Measurements from ENCODE around the gene CPEB1.
"Not testable (repeated sequence)": the region's sequence is repeated elsewhere in the genome, so short reads cannot be mapped to it uniquely, and the experiment has no call there.

The CPEB1 gene

DNA sequence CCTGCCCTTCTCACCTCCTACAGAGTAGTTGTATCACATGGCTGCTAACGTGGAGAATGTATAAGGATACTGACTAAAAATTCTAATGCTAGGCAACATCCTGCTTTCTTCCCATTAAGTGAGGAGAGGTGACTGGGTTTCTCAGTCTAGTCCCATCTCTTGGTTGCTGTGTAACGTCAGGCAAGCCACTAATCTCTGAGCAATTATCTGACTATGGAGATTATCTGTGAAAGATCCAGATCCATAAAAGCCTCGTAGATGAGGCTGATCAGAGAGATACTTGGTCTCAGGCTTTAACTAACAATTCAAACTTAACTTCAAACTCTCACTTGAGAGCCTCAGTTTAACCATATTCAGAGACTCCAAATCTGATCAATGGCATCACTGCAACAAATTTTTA is 102.2 kb downstream of the CPEB1 start:
- no peak for DNase-seq (ENCODE audit: low read depth)

DNA sequence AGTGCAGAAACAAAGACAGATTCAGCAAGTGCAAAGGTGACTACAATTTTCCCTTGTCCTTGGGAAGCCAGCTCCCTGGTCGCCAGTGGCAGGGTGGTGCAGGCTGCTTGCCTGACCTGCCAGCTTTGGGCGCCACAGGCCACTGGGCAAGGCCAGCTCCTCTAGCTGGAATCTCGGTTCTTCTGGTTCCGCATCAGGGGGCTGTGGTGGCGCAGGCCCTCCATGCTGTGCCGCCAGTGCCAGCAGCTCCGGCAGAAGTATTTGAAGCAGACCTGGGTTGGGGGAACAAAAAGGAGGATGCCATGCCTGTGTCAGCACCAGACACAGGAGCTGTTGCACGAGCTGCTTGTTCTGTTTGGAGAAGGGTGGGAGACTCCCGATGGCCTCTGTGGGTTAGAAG is 102.7 kb downstream of the CPEB1 start:
- no peak for DNase-seq (ENCODE audit: low read depth)

DNA sequence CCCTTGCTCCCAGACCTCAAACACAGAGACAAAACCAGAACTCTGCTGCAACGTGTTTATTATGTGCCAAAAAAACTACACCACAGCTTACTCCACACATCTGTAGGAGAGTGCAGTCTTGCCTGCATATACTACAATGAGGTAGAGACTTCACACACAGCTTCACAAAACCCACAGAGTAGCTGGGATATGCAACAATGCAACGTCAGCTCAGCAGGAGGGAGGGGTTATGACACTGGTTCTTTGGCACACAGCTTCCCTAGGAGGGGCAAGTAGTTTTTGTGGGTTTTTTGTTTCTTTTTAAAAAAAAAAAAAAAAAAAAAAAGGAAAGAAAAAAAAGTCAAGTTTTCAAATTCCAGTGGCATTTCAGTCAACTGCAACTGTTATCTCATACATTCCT is 104.0 kb downstream of the CPEB1 start:
- no peak for DNase-seq (ENCODE audit: low read depth)

DNA sequence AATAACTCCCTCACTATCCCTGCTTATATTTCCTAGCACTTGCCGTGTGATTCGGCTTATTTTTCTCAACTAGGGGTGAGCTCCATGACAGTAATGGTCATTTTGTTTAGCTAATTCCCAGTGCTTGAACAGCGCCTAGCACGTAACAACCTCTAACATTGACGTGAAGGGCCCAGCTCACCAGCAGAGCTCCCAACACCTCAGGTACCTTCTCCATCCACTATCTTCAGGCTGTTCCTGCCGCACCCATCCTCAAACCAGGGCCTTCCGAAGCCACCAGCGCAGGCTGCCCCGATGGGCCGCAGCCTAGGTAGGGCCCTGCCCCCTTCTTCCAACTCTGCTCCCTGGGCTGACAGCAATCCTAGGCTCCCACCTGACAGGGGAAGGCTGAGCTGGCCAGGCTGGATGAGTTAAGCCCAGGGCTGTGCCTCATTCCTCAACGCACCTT is 106.2 kb downstream of the CPEB1 start:
- DNase-seq (ENCODE audit: low read depth): no peak

DNA sequence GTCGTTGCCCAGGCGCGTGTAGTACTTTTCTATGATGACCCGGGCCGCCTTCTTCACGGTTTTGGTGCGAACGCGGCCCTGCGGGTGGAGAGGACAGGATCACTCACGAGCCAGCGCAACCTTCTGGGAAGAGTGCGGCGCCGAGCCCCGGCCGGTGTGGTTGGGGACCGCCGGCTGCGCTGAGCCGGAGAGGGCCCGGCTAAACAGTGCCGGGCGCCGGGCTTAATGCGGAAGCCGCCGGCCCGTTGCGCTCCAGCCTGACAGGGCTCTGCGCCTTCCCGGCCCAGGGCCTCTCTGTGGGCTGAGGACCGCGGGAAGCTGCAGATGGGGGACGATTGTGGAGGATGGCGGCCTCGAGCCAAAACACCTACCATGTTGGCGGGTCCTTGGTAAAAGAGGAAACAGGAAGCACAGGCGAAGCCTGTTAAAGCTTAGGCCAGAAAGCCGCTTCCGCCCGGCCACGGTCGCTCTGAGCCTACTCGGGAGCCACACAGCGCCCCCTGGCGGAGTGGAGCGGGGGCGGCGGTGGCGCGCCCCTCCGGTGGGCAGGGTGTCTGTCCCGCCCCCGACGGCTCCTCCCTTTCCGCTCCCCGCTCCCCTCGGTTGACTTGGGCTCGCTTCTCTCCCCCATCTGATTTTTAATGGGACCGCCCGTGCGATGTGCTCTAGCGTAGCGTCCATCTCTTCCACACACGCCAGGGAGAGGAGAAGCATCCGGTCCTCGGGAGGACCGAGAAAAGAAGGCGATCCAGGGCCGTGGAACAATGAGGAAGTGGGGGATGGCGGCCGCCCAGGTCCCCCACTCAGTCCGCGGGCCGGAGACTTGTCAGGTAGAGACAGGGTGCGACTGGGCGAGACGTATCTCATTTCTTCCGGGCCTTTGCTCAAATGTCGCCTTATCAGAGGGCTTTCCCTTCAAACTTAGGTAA is 106.8 kb downstream of the CPEB1 start, which contains the start of gene RPS17:
RPS17 (minus strand) TSS at position 403 of the 929 bp plus-strand sequence; CDS start at position 374, 29 bp downstream.
- DNase-seq (ENCODE audit: low read depth): peak; percentile 95

DNA sequence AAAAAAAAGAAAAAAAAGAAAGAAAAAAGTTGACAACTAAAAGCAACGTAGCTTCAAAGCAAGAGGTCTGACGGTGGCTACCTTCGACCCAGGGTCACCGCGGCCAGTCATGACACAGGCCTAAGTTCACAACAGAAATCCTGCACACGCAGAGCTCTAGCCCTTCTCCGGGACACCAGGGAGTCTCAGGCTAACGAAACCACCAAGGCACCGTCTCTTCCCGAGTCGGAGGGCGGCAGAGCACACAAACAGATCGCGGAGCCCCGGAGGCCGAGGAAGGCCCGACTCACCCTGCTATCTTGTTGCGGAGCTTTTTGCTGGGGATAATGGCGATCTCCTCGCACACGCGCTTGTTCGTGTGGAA is 107.5 kb downstream of the CPEB1 start:
- DNase-seq (ENCODE audit: low read depth): no peak

DNA sequence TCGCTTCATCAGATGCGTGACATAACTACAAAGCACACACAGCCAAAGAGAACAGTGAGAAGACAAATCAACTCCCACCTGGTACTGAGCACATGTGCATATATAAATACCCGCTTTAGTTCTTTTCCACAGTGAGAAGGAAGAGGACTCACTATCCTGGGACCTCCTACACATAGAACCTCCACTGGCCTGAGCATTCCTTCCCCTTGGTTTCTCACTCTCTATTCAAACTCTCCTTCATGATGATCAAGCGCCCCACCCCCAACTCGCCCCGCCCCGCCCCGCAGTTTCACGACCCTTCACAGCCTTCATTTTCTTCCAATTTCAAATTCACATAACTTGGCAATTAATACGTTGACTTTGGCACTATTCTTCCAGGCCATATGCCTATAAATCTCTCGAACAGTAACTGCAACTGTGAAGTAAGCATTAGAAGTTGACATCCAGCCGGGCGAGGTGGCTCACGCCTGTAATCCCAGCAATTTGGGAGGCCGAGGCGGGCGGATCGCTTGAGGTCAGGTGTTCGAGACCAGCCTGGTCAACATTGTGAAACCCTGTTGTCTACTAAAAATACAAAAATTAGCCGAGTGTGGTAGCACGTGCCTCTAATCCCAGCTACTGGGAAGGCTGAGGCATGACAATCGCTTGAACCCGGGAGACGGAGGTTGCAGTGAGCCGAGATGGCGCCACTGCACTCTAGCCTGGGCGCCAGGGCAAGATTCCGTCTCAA is 108.0 kb downstream of the CPEB1 start:
- no peak for DNase-seq (ENCODE audit: low read depth)

DNA sequence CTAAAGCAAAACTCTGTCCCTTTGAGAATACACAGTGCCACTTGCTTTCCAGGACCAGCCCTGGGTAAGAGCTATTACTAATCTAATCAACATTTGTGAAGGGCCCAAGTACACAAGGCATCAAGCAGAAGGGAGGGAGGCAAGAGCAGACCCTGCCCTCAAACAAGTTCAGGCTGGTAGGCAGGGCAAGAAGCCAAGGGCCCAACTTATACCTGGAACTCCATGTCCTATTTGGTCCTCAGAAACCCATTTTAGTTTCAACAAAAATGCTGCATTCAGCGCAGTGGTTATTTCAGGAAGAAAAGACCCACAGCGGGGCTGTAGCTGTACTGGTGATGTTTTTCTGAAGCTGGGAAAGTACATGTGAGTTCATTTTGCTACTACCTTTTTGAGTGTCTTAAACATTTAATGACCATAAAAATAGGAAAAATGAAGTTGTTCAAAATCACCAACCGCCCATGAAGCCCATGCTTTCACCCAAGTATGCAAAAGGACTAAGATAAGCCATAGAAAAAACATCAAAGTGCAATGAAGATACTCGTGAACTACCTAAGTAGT is 109.7 kb downstream of the CPEB1 start:
- DNase-seq (ENCODE audit: low read depth): no peak

DNA sequence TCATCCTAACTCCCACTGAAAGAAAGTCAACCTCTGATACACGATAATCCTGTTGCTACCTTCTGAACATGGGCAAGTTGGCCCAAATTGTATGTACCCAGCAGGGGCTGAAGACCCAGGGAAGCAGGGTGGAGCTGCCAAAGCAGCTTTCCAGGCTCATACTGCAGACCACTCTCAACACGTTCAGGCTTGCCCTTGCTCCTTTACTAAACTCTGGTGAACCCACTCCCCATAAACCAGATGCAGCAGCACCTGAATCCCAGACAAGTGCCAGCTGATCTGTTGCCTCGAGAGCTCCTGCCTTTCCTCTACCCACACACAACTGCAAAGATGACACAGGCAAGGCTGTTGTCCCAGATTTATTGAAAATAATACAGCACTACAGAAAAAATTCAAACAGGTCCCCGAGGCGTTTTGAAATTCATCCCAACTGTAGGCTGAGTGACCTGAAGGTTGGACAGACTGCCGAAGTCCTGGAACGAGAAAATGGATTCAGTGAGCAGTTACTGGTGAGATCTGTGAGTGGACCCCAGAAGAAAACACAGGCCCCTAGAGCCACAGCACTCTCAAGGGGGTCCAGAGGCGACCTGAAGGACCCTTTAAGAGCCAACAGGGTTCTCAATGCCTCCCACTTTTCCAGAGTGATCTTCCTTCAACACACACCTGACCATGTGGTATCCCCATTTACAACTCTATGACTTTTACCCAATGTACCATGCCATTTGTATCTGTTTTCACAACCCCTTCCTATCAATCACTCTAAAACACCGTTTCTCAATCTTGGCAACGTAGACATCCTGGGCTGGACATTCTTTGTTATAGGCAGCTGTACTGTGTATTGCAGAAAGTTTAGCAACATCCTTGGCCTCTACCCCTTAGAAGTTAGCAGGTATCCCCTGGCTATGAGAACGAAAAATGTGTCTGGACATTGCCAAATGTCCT is 110.5 kb downstream of the CPEB1 start:
- no peak for DNase-seq (ENCODE audit: low read depth)

DNA sequence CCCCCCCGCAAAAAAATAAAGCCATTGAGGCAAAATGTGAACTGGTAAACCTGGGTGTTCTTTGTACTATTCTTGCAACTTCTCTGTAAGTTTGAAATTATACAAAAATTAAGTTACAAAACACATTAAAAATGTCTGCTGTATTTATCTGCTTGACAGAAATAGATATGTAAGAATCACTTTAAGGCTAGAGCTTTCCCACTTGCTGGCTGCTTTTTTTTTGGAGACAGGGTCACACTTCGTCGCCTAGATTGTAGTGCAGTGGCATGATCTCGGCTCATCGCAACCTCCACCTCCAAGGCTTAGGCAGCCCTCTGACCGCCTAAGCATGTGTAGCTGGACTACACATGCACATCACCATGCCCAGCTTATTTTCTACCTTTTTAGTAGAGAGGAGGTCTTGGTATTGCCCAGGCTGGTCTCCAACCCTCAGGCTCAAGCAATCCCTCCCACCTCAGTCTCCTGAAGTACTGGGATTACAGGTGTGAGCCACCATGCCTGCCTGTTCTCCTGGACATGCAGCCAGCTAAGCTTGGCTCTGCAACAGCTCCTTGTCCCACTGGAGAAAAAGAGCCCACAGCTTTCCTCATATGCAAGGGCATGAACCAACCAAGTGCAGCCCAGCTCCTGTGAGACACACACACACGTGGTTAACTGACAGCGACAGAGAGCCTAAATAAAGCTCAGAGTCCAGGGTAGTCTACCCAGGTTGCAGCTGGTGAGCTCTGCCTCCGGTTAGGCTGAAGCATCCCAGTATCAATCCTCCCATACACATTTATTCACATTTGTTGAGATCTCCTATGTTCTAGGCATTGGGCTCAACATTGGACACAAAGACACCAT is 111.4 kb downstream of the CPEB1 start:
- no peak for DNase-seq (ENCODE audit: low read depth)

DNA sequence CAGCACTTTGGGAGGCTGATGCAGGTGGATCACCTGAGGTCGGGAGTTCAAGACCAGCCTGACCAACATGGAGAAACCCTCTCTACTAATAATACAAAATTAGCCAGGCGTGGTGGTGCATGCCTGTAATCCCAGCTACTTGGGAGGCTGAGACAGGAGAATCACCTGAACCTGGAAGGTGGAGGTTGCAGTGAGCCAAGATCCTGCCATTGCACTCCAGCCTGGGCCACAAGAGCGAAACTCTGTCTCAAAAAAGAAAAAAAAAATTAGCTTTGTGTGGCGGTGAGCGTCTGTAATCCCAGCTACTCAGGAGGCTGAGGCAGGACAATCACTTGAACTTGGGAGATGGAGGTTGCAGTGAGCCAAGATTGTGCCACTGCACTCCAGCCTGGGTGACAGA is 112.0 kb downstream of the CPEB1 start:
- not testable (repeated sequence) for DNase-seq (ENCODE audit: low read depth)

DNA sequence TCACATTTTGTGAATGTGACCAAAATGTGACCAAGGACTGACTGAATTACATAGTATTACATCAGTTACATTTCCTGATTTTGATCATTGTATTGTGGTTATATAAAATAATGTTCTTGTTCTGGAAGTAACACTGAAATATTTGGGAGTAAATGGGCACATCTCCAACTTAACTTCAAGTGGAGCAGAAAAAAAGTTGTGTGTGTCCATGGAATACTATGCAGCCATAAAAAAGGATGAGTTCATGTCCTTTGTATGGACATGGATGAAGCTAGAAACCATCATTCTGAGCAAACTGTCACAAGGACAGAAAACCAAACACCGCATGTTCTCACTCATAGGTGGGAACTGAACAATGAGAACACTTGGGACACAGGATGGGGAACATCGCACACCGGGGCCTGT is 112.7 kb downstream of the CPEB1 start:
- DNase-seq (ENCODE audit: low read depth): not testable (repeated sequence)

DNA sequence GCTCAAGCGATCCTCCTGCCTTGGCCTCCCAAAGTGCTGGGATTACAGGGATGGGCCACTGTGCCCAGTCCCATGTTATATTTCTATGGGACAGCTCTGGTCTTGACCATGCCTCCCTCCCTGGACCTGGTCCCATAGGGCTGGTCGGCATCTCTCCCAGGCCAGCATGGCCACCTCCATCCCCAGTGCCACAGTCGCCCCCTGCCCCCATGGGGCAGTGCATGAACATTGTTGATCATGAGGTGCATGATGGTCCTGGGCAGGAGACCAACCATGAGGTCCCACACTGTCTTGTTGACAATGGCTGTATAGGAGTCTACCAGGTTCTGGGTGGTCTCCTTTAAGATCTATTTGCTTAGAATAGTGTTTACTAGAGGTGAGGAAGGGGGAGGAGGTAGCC is 113.4 kb downstream of the CPEB1 start:
- DNase-seq (ENCODE audit: low read depth): no peak

DNA sequence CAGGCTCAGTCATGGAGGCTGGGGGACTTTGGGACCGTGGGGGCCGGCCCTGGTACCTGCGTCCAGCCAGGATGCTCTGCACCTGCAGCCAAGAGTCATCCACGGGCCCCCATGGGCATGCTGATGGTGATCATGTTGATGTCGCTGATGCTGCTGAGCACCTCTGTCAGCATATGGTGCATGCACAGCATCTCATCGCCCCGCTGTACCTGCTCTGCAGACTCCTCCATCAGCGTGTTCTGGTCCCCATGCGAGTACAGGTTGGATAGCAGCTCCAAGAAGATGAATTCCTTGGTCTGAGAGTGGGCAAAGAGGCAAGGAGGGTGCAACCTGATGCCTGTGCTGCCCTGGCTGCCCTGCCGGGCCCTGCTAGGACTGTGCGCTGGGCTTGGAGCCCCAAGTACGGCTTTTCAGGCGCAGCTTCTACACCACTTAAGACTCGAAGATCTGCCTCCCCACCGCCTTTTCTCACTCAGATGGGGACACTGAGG is 114.1 kb downstream of the CPEB1 start:
- no peak for DNase-seq (ENCODE audit: low read depth)

DNA sequence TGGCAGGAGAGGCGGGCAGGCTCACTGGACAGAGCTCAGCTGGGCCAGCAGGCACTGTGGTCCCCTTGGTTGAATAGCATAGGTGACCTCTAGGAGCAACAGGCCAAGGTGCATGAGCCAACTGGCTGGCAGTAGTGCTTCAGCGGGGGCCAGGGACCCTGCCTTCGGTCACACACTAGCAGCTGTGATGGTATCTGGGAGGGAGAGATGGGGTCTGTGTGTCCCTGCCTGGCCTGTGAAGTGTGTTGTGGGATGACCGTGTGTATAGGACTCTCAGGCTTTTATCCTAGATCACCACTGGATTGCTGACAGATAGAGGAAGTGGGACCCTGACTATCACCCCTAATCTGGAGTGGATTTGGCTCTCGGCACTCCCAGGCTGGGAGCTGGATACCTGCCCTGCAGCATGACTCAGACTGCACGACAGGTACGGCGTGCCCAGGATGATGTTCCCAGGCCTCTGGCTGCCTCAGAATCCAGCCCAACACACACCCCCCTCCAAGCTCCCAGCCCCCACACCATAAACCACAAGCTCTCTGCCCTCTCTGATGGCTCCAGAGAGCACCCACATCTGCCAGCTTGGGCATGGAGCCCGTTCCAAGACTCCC is 114.7 kb downstream of the CPEB1 start:
- no peak for DNase-seq (ENCODE audit: low read depth)

DNA sequence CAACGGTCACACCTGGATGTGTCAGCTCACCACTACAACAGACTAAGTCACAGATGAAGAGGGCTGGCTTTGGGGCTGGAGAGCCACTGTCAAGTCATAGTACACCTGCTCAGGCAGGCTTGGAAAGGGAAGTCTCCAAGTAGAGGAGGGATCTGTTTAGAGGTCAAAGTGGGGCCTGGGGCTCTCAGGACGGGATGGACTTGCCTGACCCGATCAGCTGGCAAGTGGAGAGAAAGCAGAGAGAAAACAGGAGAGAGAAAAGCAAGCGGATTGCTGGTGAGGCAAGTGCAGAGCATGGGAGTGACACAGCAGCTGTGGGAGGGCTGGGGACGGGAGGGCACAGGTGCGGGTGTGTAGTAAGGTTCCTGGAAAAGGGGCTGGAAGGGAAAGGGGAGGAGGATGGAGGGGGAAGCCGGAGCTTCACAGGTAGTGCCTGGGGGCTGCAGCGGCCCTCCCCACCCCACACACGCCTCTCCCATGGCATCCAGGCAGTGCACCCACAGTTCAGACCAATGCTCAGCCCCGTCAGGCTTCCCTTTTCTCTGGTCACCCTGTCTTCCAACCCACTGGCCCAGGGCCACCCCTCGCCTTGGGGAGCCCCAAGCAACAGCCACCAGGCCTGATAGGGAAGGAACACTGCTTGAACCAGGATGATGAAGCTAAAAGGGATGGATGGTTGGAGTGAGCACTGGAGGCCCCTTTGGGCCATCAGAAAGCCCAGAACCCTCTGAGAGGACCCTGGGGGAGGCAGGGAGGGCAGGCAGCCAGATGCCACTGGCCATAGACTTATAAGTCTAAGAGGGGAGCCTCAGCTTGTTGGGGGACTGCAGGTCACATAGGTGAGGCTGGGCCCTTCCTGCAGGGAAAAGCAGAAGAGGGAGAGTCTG is 115.4 kb downstream of the CPEB1 start:
- DNase-seq (ENCODE audit: low read depth): no peak

DNA sequence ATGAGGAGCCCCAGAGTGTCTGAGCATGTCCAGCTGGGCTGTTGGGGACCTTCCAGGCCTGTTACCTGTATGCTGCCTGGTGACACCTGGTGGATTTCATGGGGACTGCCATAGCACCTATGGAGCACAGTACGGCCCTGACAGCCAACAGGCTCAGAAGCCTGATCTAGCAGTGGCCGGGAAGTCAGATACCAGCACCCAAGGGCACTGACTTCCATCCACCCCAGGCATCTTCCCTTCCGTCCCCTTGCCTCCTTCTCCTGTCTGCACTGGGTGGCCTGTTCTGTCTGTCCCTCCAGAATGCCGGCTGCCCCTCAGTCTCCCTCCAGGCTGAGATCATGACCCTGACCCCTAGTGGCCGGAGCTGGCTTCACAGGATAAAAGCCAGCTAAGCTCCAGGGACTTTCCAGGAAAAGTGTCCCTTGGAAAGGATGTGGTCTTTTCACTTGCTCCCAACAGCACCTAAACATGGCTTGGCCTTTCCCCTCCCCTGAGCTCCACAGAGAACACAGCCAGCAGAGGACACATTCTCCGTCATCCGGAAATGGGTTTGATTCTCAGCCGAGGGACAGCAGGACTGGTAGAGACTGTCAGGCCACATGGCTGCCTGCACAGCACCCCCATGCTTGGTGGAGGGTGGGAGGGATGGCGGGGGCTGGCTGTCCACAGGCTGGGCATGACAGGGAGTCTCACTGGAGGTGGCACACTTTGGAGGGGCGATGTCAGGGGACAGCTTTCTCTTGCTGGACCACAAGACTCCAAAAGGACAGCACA is 116.4 kb downstream of the CPEB1 start:
- DNase-seq (ENCODE audit: low read depth): peak; percentile 40

DNA sequence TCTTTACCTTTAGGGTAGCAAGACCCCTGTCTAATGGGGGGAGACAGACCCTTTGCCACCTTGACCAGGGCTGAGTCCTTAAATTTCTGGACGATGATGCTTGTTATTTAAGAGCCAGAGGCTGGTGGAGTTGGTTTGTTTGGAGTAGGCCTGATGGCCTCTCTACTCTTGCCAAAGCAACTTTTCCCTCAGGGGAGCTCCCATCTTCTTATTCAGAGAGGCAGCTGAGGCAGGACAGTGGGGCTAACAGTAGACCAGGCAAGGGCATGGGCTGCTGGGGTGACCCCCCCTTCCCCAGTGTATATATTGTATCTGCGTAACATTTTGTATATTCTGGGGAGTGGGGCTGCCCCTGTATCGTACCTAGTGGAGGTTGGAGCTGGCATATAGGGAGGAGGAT is 117.2 kb downstream of the CPEB1 start:
- DNase-seq (ENCODE audit: low read depth): no peak

All from T-helper 22 cell (primary cell).